T-cell (primary cell): ENCODE measurements around the gene CYSLTR1. TPM values are rescaled to one million over a fixed set of nuclear protein-coding genes. Genes with fewer than 3 reads are reported as not detected.

ENCODE experiments used
- ATAC-seq, 4 experiments: fragments of 200-7000 bp in 3 of 4; fragments of 150-1000 bp in 1 of 4; cut with Tn5 transposase; replicated peaks in 1 of 4; 1 replicate in 3 of 4; 2 replicates in 1 of 4; pipeline ENCODE4 v1.10.0; 2021; ENCODE audit warnings: moderate library complexity in 3 of 4, mild to moderate bottlenecking in 2 of 4, moderate number of reproducible peaks in 1 of 4
- CTCF ChIA-PET, 2 donors: fragments of 300-600 bp; sonication (Branson Sonifier 250); formaldehyde crosslinking; loops; one replicate each; lab custom pipeline; 2022; ENCODE audit warnings: antibody characterized with exemption in 2 of 2; lab: Charles Lee
- POLR2A ChIA-PET, 2 donors: fragments of 300-600 bp; sonication (Branson Sonifier 250); formaldehyde crosslinking; loops; one replicate each; lab custom pipeline; 2022; ENCODE audit warnings: antibody characterized with exemption in 2 of 2; lab: Charles Lee
- DNase-seq, 35 experiments: peaks; one replicate each; pipeline versions ENCODE4 v3.0.0 to v3.0.0-alpha.2; 2013 to 2023
- H3K27ac ChIP-seq: one replicate; pipeline ENCODE4 v1.5.1; 2013; ENCODE audit warnings: low read length
- H3K27me3 ChIP-seq, 2 experiments: replicated peaks in 1 of 2; 1 replicate in 1 of 2; 2 replicates in 1 of 2; pipeline versions ENCODE4 v1.6.1 to v1.7.0; 2013; ENCODE audit warnings: low read length in 1 of 2, mixed read lengths in 1 of 2; ENCODE audit not compliant: control insufficient read depth in 2 of 2, insufficient read depth in 2 of 2; ENCODE audit errors: extremely low read depth in 1 of 2
- H3K36me3 ChIP-seq, 2 donors: 1 replicate in 1 of 2; 2 replicates in 1 of 2; pipeline versions ENCODE4 v1.6.1 to v1.7.0; 2013; ENCODE audit warnings: low read length in 1 of 2; ENCODE audit not compliant: control insufficient read depth in 2 of 2, insufficient read depth in 1 of 2; ENCODE audit errors: extremely low read depth in 1 of 2
- H3K4me1 ChIP-seq, 2 experiments: 1 replicate in 1 of 2; 2 replicates in 1 of 2; pipeline versions ENCODE4 v1.6.1 to v1.7.0; 2013; ENCODE audit warnings: low read length in 2 of 2, mixed read lengths in 1 of 2; ENCODE audit not compliant: insufficient read depth in 2 of 2, control insufficient read depth in 1 of 2; ENCODE audit errors: extremely low read depth in 1 of 2
- H3K4me3 ChIP-seq, 2 donors: 1 replicate in 1 of 2; 2 replicates in 1 of 2; pipeline versions ENCODE4 v1.5.1 to v1.7.0; 2013; ENCODE audit warnings: mild to moderate bottlenecking in 2 of 2, low read length in 1 of 2, moderate library complexity in 1 of 2; ENCODE audit not compliant: control insufficient read depth in 1 of 2; ENCODE audit errors: extremely low read depth in 1 of 2
- H3K9me3 ChIP-seq: 2 replicates; pipeline ENCODE4 v1.7.0; 2013
- H3K27ac Mint-ChIP-seq, 2 donors: one replicate each; pipeline ENCODE4 v1.8.0; 2020 to 2021; ENCODE audit warnings: mild to moderate bottlenecking in 2 of 2, mixed read lengths in 2 of 2
- H3K27me3 Mint-ChIP-seq, 2 donors: one replicate each; pipeline ENCODE4 v1.8.0; 2021 to 2022; ENCODE audit warnings: mixed read lengths in 2 of 2
- H3K36me3 Mint-ChIP-seq: one replicate; pipeline ENCODE4 v1.8.0; 2021; ENCODE audit warnings: mixed read lengths
- H3K4me1 Mint-ChIP-seq, 3 donors: one replicate each; pipeline ENCODE4 v1.8.0; 2020 to 2022; ENCODE audit warnings: mixed read lengths in 3 of 3, mild to moderate bottlenecking in 1 of 3
- H3K4me3 Mint-ChIP-seq, 3 donors: one replicate each; pipeline ENCODE4 v1.8.0; 2020 to 2022; ENCODE audit warnings: mild to moderate bottlenecking in 3 of 3, mixed read lengths in 3 of 3, moderate library complexity in 3 of 3
- H3K9me3 Mint-ChIP-seq, 3 donors: one replicate each; pipeline ENCODE4 v1.8.0; 2020 to 2022; ENCODE audit warnings: mixed read lengths in 3 of 3
- WGBS: methylation state at CpG from one replicate; pipeline ENCODE4 v1.1.5; 2013; ENCODE audit warnings: missing lambda C conversion rate; ENCODE audit not compliant: insufficient coverage; 5-methylcytosine and 5-hydroxymethylcytosine counted together
- total RNA-seq, 35 experiments: library from RNA in 6 of 35; stranded (reverse) in 6 of 35; fragments of 120-200 nt in 1 of 35; gene quantifications; one replicate each; pipeline versions ENCODE4 v1.2.1 to v1.2.4 and lab custom pipeline; 2013 to 2026

CYSLTR1 gene
- total RNA-seq, 5 donors from 2014 or later (not counting 1 experiment from before 2014, with no cell fraction given), result 10.6 to 17.9 (median 11.4) TPM

GRCh38 chrX:78331708-78332107 is 4.3 kb upstream of the CYSLTR1 start:
- H3K36me3 ChIP-seq, result no peaks in the 10 kb centered on the region
- DNase-seq (no peak), ATAC-seq (no peak)
- no CpG with 5 or more reads among the region's 1 CpG for WGBS
- peaks cover 13 to 17% of the 10 kb centered on the region in 2 experiments for H3K4me1 ChIP-seq
- peaks cover 0 to 15% of the 10 kb centered on the region in 2 donors for H3K27me3 Mint-ChIP-seq
- no peak overlapping the region for H3K27ac ChIP-seq
- no peaks in the 10 kb centered on the region for H3K27me3 ChIP-seq
- no peak overlapping the region for H3K4me3 ChIP-seq
- ChIA-PET CTCF (interaction anchor here in 1 of 2 donors (1.1 kb wide), 1 partner anchor 9 kb away, joined by 5 read pairs; no protein-coding TSS in a partner anchor), POLR2A (interaction anchor here in 1 of 2 donors (0.6 kb wide), 1 partner anchor 9 kb away, joined by 3 read pairs; no protein-coding TSS in a partner anchor)
- H3K36me3 Mint-ChIP-seq, result no peaks in the 10 kb centered on the region
- no peaks in the 10 kb centered on the region for H3K9me3 ChIP-seq
- peaks cover 64 to 84% (median 65%) of the 10 kb centered on the region in 3 donors for H3K4me1 Mint-ChIP-seq
- H3K9me3 Mint-ChIP-seq, result peaks cover 0 to 3% (median 0%) of the 10 kb centered on the region in 3 donors
- peak overlapping the region in 1 of 3 donors; percentile 27 for H3K4me3 Mint-ChIP-seq
- peak overlapping the region; percentile 79 to 90 for H3K27ac Mint-ChIP-seq

GRCh38 chrX:78330540-78330939 is 3.1 kb upstream of the CYSLTR1 start:
- Histone ChIP-seq H3K9me3 (no peaks in the 10 kb centered on the region), H3K36me3 (no peaks in the 10 kb centered on the region), H3K27ac (peak overlapping the region; percentile 23), H3K4me3 (no peak overlapping the region), H3K27me3 (no peaks in the 10 kb centered on the region), H3K4me1 (peaks cover 13 to 17% of the 10 kb centered on the region in 2 experiments)
- no peaks in the 10 kb centered on the region for H3K36me3 Mint-ChIP-seq
- peak overlapping the region; percentile 56 to 89 for H3K27ac Mint-ChIP-seq
- H3K4me3 Mint-ChIP-seq, result no peak overlapping the region
- POLR2A ChIA-PET, result interaction anchor here in 1 of 2 donors (0.8 kb wide), 1 partner anchor 186 kb away, joined by 3 read pairs; no protein-coding TSS in a partner anchor
- peaks cover 0 to 15% of the 10 kb centered on the region in 2 donors for H3K27me3 Mint-ChIP-seq
- H3K4me1 Mint-ChIP-seq, result peaks cover 61 to 74% (median 65%) of the 10 kb centered on the region in 3 donors
- CTCF ChIA-PET, result no interaction called here
- WGBS, result 40% methylated on average over 1 of the region's 1 CpG
- no peaks in the 10 kb centered on the region for H3K9me3 Mint-ChIP-seq
- DNase-seq (no peak), ATAC-seq (no peak)

- H3K36me3 Mint-ChIP-seq, result no peaks in the 10 kb centered on the region
- WGBS, result 90% methylated on average over 2 of the region's 2 CpGs
These were observed 2.7 kb upstream of the CYSLTR1 start for GRCh38 chrX:78330068-78330467.

GRCh38 chrX:78329486-78329885 is 2.1 kb upstream of the CYSLTR1 start:
- Histone ChIP-seq H3K9me3 (no peaks in the 10 kb centered on the region), H3K4me3 (no peak overlapping the region), H3K4me1 (peaks cover 13 to 21% of the 10 kb centered on the region in 2 experiments), H3K27me3 (no peaks in the 10 kb centered on the region), H3K27ac (peak overlapping the region; percentile 40), H3K36me3 (no peaks in the 10 kb centered on the region)
- H3K4me1 Mint-ChIP-seq, result peaks cover 53 to 68% (median 58%) of the 10 kb centered on the region in 3 donors
- H3K27me3 Mint-ChIP-seq, result peaks cover 0 to 15% of the 10 kb centered on the region in 2 donors
- ChIA-PET POLR2A (interaction anchor here in 1 of 2 donors (0.5 kb wide), 1 partner anchor 184 kb away, joined by 3 read pairs; no protein-coding TSS in a partner anchor), CTCF (no interaction called here)
- H3K36me3 Mint-ChIP-seq, result no peaks in the 10 kb centered on the region
- H3K9me3 Mint-ChIP-seq, result no peaks in the 10 kb centered on the region
- peak; percentile 49 to 59 (median 56) for ATAC-seq
- H3K4me3 Mint-ChIP-seq, result peak overlapping the region; percentile 14 to 71 (median 68)
- WGBS, result no CpG with 5 or more reads among the region's 4 CpGs
- peak in 25 of 35 experiments; percentile 1 to 51 (median 22) for DNase-seq
- H3K27ac Mint-ChIP-seq, result peak overlapping the region; percentile 82 to 89

More at GRCh38 chrX:78330068-78330467, 2.7 kb upstream of the CYSLTR1 start:
- peak overlapping the region in 2 of 3 donors; percentile 68 to 71 for H3K4me3 Mint-ChIP-seq
- Histone ChIP-seq H3K27me3 (no peaks in the 10 kb centered on the region), H3K36me3 (no peaks in the 10 kb centered on the region), H3K9me3 (no peaks in the 10 kb centered on the region), H3K4me3 (no peak overlapping the region), H3K4me1 (peaks cover 13 to 17% of the 10 kb centered on the region in 2 experiments), H3K27ac (peak overlapping the region; percentile 40)
- no peaks in the 10 kb centered on the region for H3K9me3 Mint-ChIP-seq
- H3K4me1 Mint-ChIP-seq, result peaks cover 58 to 72% (median 62%) of the 10 kb centered on the region in 3 donors
- peaks cover 0 to 15% of the 10 kb centered on the region in 2 donors for H3K27me3 Mint-ChIP-seq
- H3K27ac Mint-ChIP-seq, result peak overlapping the region; percentile 82 to 89
- ChIA-PET CTCF (no interaction called here), POLR2A (no interaction called here)
- ATAC-seq, result no peak
- DNase-seq, result no peak

- peaks cover 56 to 66% (median 64%) of the 10 kb centered on the region in 3 donors for H3K4me1 Mint-ChIP-seq
- Histone ChIP-seq H3K4me1 (peaks cover 18 to 28% of the 10 kb centered on the region in 2 experiments), H3K4me3 (peak overlapping the region in 1 of 2 donors; percentile 44), H3K36me3 (no peaks in the 10 kb centered on the region), H3K27ac (peak overlapping the region; percentile 62), H3K9me3 (no peaks in the 10 kb centered on the region), H3K27me3 (no peaks in the 10 kb centered on the region)
- CTCF ChIA-PET, result interaction anchor here in 1 of 2 donors (0.7 kb wide), 1 partner anchor 22 kb away, joined by 3 read pairs; no protein-coding TSS in a partner anchor
- DNase-seq (no peak), ATAC-seq (no peak)
- H3K36me3 Mint-ChIP-seq, result peaks cover 3% of the 10 kb centered on the region
- H3K27ac Mint-ChIP-seq, result peak overlapping the region; percentile 82 to 89
- peak overlapping the region; percentile 71 to 87 (median 74) for H3K4me3 Mint-ChIP-seq
- peaks cover 0 to 8% of the 10 kb centered on the region in 2 donors for H3K27me3 Mint-ChIP-seq
- WGBS, result no CpG with 5 or more reads among the region's 2 CpGs
- no peaks in the 10 kb centered on the region for H3K9me3 Mint-ChIP-seq
- POLR2A ChIA-PET, result no interaction called here
These were observed 1.0 kb downstream of the CYSLTR1 start for GRCh38 chrX:78326401-78326800.

- DNase-seq (no peak), ATAC-seq (no peak)
- ChIA-PET CTCF (interaction anchor here in 1 of 2 donors (1.8 kb wide), 1 partner anchor 9 kb away, joined by 5 read pairs; no protein-coding TSS in a partner anchor), POLR2A (interaction anchor here (0.5 to 1.1 kb wide), 2 partner anchors 8 to 11 kb away, joined by 3 to 4 read pairs; no protein-coding TSS in a partner anchor)
- Mint-ChIP-seq H3K27ac (peak overlapping the region; percentile 86 to 96), H3K4me1 (peaks cover 43 to 51% (median 48%) of the 10 kb centered on the region in 3 donors), H3K27me3 (peaks cover 0 to 4% of the 10 kb centered on the region in 2 donors), H3K36me3 (peaks cover 3% of the 10 kb centered on the region), H3K4me3 (peak overlapping the region; percentile 29 to 60 (median 58)), H3K9me3 (no peaks in the 10 kb centered on the region)
- Histone ChIP-seq H3K9me3 (no peaks in the 10 kb centered on the region), H3K4me3 (no peak overlapping the region), H3K27me3 (no peaks in the 10 kb centered on the region), H3K36me3 (no peaks in the 10 kb centered on the region), H3K4me1 (peaks cover 14 to 19% of the 10 kb centered on the region in 2 experiments), H3K27ac (peak overlapping the region; percentile 45)
These were observed 4.5 kb downstream of the CYSLTR1 start for GRCh38 chrX:78322863-78323262.
